HAP-1 (cell line): ENCODE data around the gene UBXN10.

Source experiments
- DNase-seq, 2 experiments: peaks; one replicate each; pipeline ENCODE4 v3.0.0-alpha.2; 2016 to 2020; ENCODE audit warnings: low spot score in 2 of 2
- H3K27me3 ChIP-seq: fragments of 250-450 bp; sonication (Bioruptor Pico); 2 replicates; pipeline ENCODE4 v1.5.1; 2020; ENCODE audit warnings: low read depth, mild to moderate bottlenecking, moderate library complexity
- H3K36me3 ChIP-seq: fragments of 250-450 bp; sonication (Bioruptor Pico); replicated peaks from 2 replicates; pipeline ENCODE4 v1.5.1; 2020; ENCODE audit warnings: mild to moderate bottlenecking
- H3K4me1 ChIP-seq: fragments of 250-450 bp; sonication (Bioruptor Pico); 2 replicates; pipeline ENCODE4 v1.5.1; 2020; ENCODE audit warnings: mild to moderate bottlenecking
- H3K4me3 ChIP-seq: fragments of 250-450 bp; sonication (Bioruptor Pico); 2 replicates; pipeline ENCODE4 v1.5.1; 2020; ENCODE audit warnings: mild to moderate bottlenecking, moderate library complexity
- H3K9me3 ChIP-seq: fragments of 250-450 bp; sonication (Bioruptor Pico); 2 replicates; pipeline ENCODE4 v1.5.1; 2020; ENCODE audit warnings: mild to moderate bottlenecking, moderate library complexity
- in situ Hi-C: fragments of 300-500 bp; cut with MboI; formaldehyde crosslinking; loops from 3 replicates; pipeline ENCODE4 v1.14.3; 2020; ENCODE audit warnings: low sequenced_read_pairs, inconsistent platforms, mixed read lengths

UBXN10 gene

DNA sequence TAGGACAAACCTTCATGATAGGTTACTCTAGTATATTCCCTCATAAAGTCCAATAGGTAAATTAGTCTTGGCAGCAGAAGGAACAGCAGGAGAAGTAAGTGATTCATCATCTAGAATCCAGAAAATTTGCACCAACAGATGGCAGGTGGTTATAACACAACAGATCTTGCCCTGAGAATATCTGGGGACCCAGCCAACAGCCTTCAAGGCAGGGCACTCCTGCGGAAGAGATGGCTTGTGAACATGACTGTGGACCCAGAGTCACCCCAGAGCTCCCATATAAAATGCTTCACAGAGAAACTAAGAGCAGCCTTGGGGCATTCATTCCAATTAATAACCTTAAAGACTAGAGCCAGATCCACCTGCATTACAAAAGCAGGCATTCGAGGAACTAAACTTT, 8.3 kb downstream of the UBXN10 start:
- DNase-seq: peak in 1 of 2 experiments; percentile 2
- in situ Hi-C loops: no loop called here
- peaks cover 20% of the 10 kb centered on the region for H3K27me3 ChIP-seq

DNA sequence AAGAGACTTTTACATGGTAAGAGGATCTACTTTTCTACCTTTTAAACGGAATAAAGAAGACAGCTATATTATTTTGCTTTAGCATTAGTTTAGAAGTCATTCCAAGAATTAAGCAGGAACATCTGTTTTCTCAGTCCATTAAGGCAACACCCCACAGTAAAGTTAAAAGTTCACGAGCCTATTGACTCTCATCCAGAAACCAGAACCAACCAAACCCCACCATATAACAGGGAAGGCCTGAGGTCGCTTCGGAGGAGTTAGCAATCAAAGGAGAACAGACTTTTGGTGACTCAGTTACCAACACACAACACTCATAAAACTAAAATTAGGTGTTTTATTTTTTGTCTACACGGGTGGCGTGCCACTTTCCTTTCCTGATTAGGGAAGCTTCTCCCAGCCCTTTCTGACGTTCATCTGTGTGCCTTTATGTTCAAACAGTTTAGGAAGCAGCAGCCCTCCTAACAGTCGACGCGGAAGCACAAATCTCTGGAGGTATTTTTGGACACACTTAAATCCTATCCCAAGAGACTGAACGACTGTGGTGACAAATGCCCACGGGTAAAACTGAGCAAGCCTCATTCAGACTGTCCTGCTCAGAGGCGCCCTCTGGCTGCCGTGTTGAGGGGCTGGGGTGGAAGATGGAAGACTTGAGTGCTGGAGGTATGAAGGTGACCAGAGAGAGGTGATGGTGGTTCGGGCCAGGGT, 9.0 kb downstream of the UBXN10 start:
- peaks cover 24% of the 10 kb centered on the region for H3K27me3 ChIP-seq
- in situ Hi-C loops: no loop called here
- no peaks in the 10 kb centered on the region for H3K9me3 ChIP-seq
- no peaks in the 10 kb centered on the region for H3K4me1 ChIP-seq
- DNase-seq: peak; percentile 40 to 76
- no peak overlapping the region for H3K4me3 ChIP-seq
- no peaks in the 10 kb centered on the region for H3K36me3 ChIP-seq

More for the DNA sequence above, 8.3 kb downstream of the UBXN10 start:
- Histone ChIP-seq H3K36me3 (no peaks in the 10 kb centered on the region), H3K9me3 (no peaks in the 10 kb centered on the region), H3K4me1 (no peaks in the 10 kb centered on the region), H3K4me3 (no peak overlapping the region)

DNA sequence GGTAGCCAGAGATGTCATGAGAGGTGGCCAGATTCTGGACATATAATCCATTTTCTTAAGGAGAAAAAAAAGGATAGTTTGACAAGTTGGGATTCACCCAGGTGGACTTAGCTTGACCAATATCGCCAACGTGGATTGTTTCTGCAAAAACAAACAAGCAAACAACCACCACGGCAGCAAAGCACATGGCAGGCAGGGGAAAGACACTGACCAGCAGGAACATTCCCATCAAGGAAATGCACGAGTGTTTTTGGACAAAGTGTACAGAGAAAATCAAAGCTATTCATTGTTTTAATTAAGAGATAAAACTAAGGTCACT, 9.5 kb downstream of the UBXN10 start:
- in situ Hi-C loops: no loop called here
- peaks cover 24% of the 10 kb centered on the region for H3K27me3 ChIP-seq
- no peak overlapping the region for H3K4me3 ChIP-seq
- H3K4me1 ChIP-seq: no peaks in the 10 kb centered on the region
- no peak for DNase-seq
- H3K9me3 ChIP-seq: no peaks in the 10 kb centered on the region
- no peaks in the 10 kb centered on the region for H3K36me3 ChIP-seq

DNA sequence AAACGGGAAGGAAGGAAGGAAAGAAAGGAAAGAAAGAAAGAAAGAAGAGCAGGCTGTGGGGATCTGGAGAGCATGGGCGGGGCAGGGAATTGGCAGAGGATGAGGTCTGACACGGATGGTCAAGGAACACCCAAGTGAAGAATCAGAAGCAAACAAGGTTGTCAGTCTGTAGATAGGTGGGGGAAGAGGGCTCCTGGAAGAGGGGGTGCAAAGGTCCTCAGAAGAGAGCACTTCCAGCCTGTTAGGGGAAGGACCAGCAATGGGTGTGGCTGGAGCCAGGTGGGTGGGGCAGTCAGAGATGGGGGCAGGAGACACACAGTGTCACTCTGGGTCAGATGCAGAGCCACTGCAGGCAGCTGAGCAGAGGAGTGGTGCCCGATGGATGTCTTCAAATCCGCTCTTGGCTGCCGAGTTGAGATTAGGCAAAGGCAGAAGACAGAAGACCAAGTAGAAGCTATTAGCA, 11.5 kb downstream of the UBXN10 start:
- Histone ChIP-seq H3K9me3 (no peaks in the 10 kb centered on the region), H3K4me1 (no peaks in the 10 kb centered on the region), H3K27me3 (peaks cover 27% of the 10 kb centered on the region), H3K36me3 (no peaks in the 10 kb centered on the region), H3K4me3 (no peak overlapping the region)
- in situ Hi-C loops: no loop called here
- DNase-seq: no peak

DNA sequence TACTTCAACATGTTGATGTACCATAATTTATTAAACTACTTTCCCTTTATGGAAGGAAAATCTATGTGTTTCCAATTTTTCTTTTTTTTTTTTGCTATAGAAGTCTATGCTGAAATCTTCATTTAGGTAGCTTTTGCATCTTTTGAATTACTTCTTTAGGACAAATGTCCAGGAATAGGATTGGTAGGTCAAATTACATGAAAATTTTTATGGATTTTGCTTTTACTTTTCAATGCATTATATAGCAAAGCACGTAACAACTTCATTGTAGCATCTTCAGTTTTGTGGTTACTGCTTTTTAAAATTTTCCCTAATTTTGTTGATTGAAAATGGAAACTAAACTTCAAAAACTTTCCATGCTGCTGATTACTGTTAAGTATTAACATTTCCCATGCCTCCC, 12.4 kb downstream of the UBXN10 start:
- H3K27me3 ChIP-seq: peaks cover 27% of the 10 kb centered on the region
- no peaks in the 10 kb centered on the region for H3K9me3 ChIP-seq
- no peaks in the 10 kb centered on the region for H3K36me3 ChIP-seq
- DNase-seq: no peak
- in situ Hi-C loops: no loop called here
- no peaks in the 10 kb centered on the region for H3K4me1 ChIP-seq
- H3K4me3 ChIP-seq: no peak overlapping the region

DNA sequence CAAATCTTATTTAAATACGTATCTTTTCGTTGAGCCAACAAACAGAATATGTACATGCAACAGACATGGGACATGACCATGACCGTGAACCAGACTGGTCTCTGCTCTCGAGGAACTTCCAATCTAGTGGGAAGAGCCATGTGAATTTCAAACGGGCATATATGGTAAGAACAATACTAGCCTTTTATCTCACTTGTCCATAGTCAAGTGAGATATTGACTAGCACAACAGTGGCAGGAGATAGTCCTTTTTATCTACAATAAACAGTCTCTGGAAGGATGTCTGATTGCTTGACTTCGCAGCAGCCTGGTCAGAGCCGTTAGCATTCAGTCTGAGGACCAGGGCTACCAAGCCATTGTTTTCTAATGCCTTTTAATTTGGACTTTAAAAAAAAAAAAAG, 13.0 kb downstream of the UBXN10 start:
- no peaks in the 10 kb centered on the region for H3K36me3 ChIP-seq
- no peak for DNase-seq
- H3K9me3 ChIP-seq: no peaks in the 10 kb centered on the region
- no peaks in the 10 kb centered on the region for H3K4me1 ChIP-seq
- H3K27me3 ChIP-seq: peaks cover 24% of the 10 kb centered on the region
- H3K4me3 ChIP-seq: no peak overlapping the region
- in situ Hi-C loops: no loop called here

DNA sequence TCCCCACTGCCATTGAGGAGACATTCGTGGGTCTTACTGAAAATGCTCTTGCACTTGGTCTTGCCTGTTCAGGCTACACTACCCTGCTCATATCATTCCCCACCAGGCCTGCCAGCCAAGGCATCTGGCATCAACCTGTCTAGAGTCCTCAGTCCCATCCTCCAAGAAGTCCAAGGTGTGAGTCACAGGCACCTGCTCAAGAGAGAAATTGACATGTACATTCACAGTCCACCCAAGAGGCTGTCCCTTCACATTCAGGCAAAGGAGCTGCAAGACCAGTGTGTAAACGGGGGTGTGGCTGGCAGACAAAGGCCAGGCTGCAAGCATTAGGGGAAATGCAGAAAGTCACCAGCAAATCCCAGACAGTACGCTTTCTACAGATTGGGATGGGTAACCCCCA, 13.5 kb downstream of the UBXN10 start:
- peaks cover 24% of the 10 kb centered on the region for H3K27me3 ChIP-seq
- DNase-seq: no peak
- no peaks in the 10 kb centered on the region for H3K36me3 ChIP-seq
- no peaks in the 10 kb centered on the region for H3K4me1 ChIP-seq
- H3K4me3 ChIP-seq: no peak overlapping the region
- H3K9me3 ChIP-seq: no peaks in the 10 kb centered on the region
- in situ Hi-C loops: no loop called here

DNA sequence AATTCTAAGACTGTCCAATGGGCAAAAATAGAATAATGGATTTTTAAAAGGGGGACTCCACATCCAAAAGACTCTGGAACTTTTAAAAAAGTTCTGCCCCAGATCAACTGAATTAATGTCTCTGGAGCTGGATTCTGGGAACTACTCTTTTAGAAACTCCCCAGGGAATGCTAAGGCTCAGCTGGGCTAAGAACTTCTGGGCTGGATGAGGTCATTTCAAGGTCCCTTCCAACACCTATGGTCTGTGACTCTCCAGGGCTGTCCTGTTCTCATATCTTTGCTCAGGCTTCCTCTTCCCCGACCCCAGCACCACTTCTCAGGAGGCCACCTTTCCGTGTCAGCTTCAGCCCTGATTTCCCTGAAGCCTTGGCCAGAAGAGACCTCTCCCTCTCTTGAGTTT, 13.9 kb downstream of the UBXN10 start:
- no peak overlapping the region for H3K4me3 ChIP-seq
- H3K27me3 ChIP-seq: peaks cover 24% of the 10 kb centered on the region
- no peaks in the 10 kb centered on the region for H3K36me3 ChIP-seq
- in situ Hi-C loops: no loop called here
- no peak for DNase-seq
- H3K9me3 ChIP-seq: no peaks in the 10 kb centered on the region
- no peaks in the 10 kb centered on the region for H3K4me1 ChIP-seq

DNA sequence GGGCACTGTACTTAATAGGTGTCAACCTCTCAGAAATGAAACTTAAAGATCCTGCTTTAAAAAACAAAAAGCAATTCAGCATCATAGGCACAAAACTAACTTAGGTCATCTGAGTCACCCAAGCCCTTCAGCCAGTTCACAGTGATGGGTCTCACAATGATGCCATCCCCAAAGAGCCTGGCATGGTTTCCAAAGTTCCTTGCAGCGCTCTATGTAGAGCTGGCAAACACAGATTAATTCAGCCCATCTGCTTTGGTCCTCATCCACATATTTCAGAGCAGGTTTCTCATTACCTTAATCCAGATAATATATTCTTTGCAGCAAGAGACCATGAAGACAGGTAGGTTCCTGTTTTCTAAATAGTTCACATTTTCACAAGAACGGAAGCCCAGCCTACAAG, 15.1 kb downstream of the UBXN10 start:
- peaks cover 24% of the 10 kb centered on the region for H3K27me3 ChIP-seq
- DNase-seq: no peak
- in situ Hi-C loops: no loop called here

DNA sequence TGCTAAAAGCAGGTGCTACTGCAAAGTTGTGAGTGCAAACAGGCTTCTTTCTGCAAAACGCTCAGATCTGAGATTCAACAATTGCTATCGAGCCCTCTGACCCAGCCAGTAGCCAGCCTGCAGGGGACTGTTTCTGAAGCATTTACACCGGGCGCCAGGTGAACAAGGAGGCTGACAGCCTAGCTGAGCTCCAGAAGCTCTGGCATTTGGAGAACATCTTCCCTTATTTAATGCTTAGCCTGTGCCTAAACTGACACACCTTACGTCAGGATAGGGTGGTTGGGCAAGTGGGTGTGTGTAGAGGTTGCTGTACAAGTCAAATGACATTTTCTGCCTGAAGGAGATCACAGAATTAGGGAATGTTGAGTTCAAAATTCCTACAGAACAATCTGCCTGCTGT, 16.3 kb downstream of the UBXN10 start:
- H3K4me1 ChIP-seq: no peaks in the 10 kb centered on the region
- no peak overlapping the region for H3K4me3 ChIP-seq
- H3K27me3 ChIP-seq: peaks cover 24% of the 10 kb centered on the region
- H3K36me3 ChIP-seq: no peaks in the 10 kb centered on the region
- no peak for DNase-seq
- no peaks in the 10 kb centered on the region for H3K9me3 ChIP-seq
- in situ Hi-C loops: no loop called here

More for the DNA sequence above, 15.1 kb downstream of the UBXN10 start:
- no peaks in the 10 kb centered on the region for H3K9me3 ChIP-seq
- no peak overlapping the region for H3K4me3 ChIP-seq
- H3K4me1 ChIP-seq: no peaks in the 10 kb centered on the region
- H3K36me3 ChIP-seq: no peaks in the 10 kb centered on the region

DNA sequence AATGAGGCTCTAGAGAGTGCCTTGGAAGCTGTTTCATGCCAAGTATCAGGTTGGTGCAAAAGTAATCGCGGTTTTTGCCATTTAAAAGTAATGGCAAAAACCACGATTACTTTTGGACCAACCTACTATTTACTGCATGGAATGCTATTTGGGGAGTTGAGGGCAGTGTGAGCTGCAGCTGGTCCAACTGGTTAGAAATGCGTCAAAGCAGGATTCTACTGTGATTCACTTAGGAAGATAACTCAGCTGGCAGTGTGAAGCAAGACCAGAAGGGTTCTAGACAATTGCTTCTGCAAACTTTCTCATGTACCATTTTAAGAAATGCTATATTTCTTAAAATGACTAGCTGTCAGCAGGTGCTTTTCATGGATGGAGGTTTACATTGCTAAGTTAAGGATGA, 21.6 kb downstream of the UBXN10 start:
- Histone ChIP-seq H3K4me3 (no peak overlapping the region), H3K27me3 (peaks cover 2% of the 10 kb centered on the region; the same call in 1 of the 2 replicates), H3K9me3 (no peaks in the 10 kb centered on the region), H3K36me3 (no peaks in the 10 kb centered on the region), H3K4me1 (no peaks in the 10 kb centered on the region)
- no peak for DNase-seq
- in situ Hi-C loops: no loop called here

DNA sequence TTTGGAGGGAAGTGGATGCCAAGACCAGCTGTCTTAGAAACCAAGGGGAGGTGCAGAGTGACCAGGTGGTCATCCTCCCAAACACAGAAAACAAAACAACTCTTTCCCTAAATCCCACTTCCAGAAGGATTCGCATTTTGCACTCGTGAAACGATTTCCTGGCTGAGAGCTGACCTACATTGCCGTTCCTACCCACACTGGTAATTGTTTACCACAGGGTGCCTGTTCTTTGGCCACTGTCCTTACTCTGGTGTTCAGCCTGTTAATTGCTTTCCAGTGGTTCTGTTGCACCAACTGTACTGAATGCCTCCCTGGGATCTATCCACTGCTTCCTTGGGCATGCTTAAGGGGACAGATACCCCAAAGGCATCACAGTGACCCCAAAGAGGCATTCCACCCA, 23.6 kb downstream of the UBXN10 start:
- H3K36me3 ChIP-seq: no peaks in the 10 kb centered on the region
- in situ Hi-C loops: no loop called here
- peaks cover 15% of the 10 kb centered on the region for H3K27me3 ChIP-seq
- no peak overlapping the region for H3K4me3 ChIP-seq
- no peaks in the 10 kb centered on the region for H3K9me3 ChIP-seq
- no peak for DNase-seq
- H3K4me1 ChIP-seq: no peaks in the 10 kb centered on the region

DNA sequence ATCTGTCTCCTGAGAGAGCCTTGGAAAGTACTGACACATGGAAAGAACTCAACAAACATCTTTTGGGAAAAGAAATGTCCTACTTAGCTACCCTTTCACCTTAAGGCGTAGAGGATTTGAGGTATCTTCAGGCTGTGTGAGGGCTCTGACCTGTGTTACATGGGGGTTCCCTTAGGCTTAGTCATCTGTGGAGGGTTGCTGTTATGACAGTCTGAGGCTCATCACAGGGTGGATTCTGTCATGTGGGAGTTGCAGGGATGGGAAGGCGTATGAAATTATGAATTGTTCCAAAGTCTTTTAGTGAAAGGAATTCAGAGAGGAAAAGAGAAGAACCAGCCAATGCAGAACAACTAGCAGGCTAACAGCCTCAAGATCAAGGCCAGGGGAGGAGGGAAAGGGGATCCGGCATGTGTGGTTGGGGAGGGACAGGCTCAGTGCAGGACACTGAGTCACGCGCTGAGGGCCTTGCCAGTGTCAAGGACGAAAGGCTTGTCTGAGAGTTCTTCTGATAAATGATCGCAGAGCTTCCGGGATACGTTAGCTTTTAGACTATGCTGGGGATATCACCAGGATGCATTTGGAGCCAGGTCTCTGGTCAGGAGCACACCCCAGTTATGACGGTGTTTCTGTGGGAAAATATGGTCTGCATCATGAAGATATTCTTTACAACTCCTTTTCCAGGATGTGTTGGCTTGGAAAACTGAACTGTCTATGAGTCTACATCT, 25.0 kb downstream of the UBXN10 start:
- Histone ChIP-seq H3K4me3 (no peak overlapping the region), H3K9me3 (no peaks in the 10 kb centered on the region), H3K36me3 (no peaks in the 10 kb centered on the region), H3K27me3 (peaks cover 18% of the 10 kb centered on the region), H3K4me1 (no peaks in the 10 kb centered on the region)
- DNase-seq: no peak
- in situ Hi-C loops: no loop called here

DNA sequence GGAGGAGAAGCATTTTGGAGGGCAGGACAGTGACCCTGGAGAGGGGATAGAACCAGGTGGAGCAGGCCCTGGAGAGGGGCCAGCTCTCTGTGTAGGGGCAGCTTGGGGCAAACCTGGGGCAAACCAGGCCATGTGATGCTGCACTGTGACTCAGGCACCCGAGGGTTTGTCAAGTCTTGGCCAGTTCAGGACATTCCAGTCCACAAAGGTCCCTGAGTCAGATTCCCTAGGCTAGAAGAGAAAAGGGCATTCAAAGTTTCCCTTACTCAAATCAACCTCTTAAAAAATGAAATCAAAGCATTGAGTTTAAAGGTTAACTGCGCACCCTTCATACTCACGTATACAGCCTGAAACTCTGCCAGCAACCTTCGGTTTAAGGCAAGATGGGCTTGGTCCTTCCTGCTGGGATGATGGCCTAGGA, 25.6 kb downstream of the UBXN10 start:
- in situ Hi-C loops: no loop called here
- no peak for DNase-seq
- Histone ChIP-seq H3K27me3 (peaks cover 18% of the 10 kb centered on the region), H3K4me3 (no peak overlapping the region), H3K9me3 (no peaks in the 10 kb centered on the region), H3K4me1 (no peaks in the 10 kb centered on the region), H3K36me3 (no peaks in the 10 kb centered on the region)
